Measurements from ENCODE around the gene PNMT. TPM values are rescaled to one million over a fixed set of nuclear protein-coding genes. Genes with fewer than 3 reads are reported as not detected.

PNMT gene
- total and polyA plus RNA-seq, 2 of the 13 experiments (the other 11 are each of a cell fraction or from before 2014, with no cell fraction given) = 0.25 TPM; not detected in 1

DNA sequence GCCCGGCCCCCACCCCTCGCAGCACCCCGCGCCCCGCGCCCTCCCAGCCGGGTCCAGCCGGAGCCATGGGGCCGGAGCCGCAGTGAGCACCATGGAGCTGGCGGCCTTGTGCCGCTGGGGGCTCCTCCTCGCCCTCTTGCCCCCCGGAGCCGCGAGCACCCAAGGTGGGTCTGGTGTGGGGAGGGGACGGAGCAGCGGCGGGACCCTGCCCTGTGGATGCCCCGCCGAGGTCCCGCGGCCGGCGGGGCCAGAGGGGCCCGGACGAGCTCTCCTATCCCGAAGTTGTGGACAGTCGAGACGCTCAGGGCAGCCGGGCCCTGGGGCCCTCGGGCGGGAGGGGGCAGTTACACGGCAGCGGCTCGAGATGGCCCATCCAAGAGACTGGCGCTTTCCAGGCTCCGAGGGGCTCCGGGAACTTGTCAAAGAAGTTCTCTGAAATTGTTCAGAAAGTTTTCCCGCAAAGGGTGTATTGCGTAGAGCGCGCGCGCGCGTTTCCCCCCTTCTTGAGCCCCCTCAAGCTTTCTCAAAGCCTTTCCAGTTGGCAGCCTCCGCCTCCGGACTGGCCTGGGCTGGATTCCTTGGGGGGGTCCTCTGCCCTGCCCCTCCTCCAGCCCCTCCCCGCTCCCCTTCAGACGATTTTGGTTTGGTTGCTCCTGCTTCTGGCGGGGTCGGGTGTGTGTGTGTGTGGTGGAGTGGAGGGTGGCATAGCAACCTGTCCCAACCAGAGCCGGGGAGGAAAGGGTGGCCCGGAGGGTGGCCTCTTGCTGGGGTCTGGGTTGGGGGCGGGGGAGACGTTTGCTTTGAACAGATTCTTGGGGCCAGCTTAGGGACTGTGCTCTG, 32.1 kb downstream of the PNMT start (continued):
- TF ChIP-seq KLF12 (CRISPR knock-in tag; IDR thresholded peaks at IDR 0.05; ENCODE audit: borderline replicate concordance) = 0 out of 2 replicates have a peak, but pooled peaks have one; percentile 45
- no peak for TF ChIP-seq DMAP1 (CRISPR knock-in tag; IDR thresholded peaks at IDR 0.05)
- TF ChIP-seq, protein P1, sequence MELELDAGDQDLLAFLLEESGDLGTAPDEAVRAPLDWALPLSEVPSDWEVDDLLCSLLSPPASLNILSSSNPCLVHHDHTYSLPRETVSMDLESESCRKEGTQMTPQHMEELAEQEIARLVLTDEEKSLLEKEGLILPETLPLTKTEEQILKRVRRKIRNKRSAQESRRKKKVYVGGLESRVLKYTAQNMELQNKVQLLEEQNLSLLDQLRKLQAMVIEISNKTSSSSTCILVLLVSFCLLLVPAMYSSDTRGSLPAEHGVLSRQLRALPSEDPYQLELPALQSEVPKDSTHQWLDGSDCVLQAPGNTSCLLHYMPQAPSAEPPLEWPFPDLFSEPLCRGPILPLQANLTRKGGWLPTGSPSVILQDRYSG (CRISPR knock-in tag; IDR thresholded peaks at IDR 0.05) = peak; percentile 55; the same call in 1 of the 2 replicates
- no peak for TF ChIP-seq ZNF383 (CRISPR knock-in tag; IDR thresholded peaks at IDR 0.05; ENCODE audit: borderline replicate concordance)
- no peak for TF ChIP-seq CREB1 (IDR thresholded peaks at IDR 0.05)
- TF ChIP-seq CREB1 (CRISPR knock-in tag; IDR thresholded peaks at IDR 0.05) = no peak
- TF ChIP-seq GTF2F1 (IDR thresholded peaks at IDR 0.05; ENCODE audit: low read length) = no peak
- peak; percentile 76 for TF ChIP-seq PHF8 (CRISPR knock-in tag; IDR thresholded peaks at IDR 0.05)
- peak; percentile 33 for TF ChIP-seq MED1 (CRISPR knock-in tag; IDR thresholded peaks at IDR 0.05)
- TF ChIP-seq POLR2G (IDR thresholded peaks at IDR 0.05; ENCODE audit: low read depth, low read length) = 0 out of 2 replicates have a peak, but pooled peaks have one; percentile 6
- TF ChIP-seq SAP130 (CRISPR knock-in tag; IDR thresholded peaks at IDR 0.05; ENCODE audit: low read depth) = peak; percentile 2
- TF ChIP-seq MEIS2 (CRISPR knock-in tag; IDR thresholded peaks at IDR 0.05) = peak; percentile 72; the same call in 1 of the 2 replicates
- TF ChIP-seq, protein P2, sequence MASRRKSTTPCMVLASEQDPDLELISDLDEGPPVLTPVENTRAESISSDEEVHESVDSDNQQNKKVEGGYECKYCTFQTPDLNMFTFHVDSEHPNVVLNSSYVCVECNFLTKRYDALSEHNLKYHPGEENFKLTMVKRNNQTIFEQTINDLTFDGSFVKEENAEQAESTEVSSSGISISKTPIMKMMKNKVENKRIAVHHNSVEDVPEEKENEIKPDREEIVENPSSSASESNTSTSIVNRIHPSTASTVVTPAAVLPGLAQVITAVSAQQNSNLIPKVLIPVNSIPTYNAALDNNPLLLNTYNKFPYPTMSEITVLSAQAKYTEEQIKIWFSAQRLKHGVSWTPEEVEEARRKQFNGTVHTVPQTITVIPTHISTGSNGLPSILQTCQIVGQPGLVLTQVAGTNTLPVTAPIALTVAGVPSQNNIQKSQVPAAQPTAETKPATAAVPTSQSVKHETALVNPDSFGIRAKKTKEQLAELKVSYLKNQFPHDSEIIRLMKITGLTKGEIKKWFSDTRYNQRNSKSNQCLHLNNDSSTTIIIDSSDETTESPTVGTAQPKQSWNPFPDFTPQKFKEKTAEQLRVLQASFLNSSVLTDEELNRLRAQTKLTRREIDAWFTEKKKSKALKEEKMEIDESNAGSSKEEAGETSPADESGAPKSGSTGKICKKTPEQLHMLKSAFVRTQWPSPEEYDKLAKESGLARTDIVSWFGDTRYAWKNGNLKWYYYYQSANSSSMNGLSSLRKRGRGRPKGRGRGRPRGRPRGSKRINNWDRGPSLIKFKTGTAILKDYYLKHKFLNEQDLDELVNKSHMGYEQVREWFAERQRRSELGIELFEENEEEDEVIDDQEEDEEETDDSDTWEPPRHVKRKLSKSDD (CRISPR knock-in tag; IDR thresholded peaks at IDR 0.05; ENCODE audit: low read depth) = no peak
- peak; percentile 95 for TF ChIP-seq KAT7 (CRISPR knock-in tag; IDR thresholded peaks at IDR 0.05; ENCODE audit: borderline replicate concordance)
- no peak for TF ChIP-seq ZNF607 (CRISPR knock-in tag; IDR thresholded peaks at IDR 0.05; ENCODE audit: borderline replicate concordance)
- no peak for TF ChIP-seq ZNF615 (CRISPR knock-in tag; IDR thresholded peaks at IDR 0.05; ENCODE audit: borderline replicate concordance)
- TF ChIP-seq, protein P3, sequence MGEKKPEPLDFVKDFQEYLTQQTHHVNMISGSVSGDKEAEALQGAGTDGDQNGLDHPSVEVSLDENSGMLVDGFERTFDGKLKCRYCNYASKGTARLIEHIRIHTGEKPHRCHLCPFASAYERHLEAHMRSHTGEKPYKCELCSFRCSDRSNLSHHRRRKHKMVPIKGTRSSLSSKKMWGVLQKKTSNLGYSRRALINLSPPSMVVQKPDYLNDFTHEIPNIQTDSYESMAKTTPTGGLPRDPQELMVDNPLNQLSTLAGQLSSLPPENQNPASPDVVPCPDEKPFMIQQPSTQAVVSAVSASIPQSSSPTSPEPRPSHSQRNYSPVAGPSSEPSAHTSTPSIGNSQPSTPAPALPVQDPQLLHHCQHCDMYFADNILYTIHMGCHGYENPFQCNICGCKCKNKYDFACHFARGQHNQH (CRISPR knock-in tag; IDR thresholded peaks at IDR 0.05) = 0 out of 2 replicates have a peak, but pooled peaks have one; percentile 50
- no peak for TF ChIP-seq ZKSCAN8 (CRISPR knock-in tag; IDR thresholded peaks at IDR 0.05; ENCODE audit: borderline replicate concordance)
- TF ChIP-seq, protein P4, sequence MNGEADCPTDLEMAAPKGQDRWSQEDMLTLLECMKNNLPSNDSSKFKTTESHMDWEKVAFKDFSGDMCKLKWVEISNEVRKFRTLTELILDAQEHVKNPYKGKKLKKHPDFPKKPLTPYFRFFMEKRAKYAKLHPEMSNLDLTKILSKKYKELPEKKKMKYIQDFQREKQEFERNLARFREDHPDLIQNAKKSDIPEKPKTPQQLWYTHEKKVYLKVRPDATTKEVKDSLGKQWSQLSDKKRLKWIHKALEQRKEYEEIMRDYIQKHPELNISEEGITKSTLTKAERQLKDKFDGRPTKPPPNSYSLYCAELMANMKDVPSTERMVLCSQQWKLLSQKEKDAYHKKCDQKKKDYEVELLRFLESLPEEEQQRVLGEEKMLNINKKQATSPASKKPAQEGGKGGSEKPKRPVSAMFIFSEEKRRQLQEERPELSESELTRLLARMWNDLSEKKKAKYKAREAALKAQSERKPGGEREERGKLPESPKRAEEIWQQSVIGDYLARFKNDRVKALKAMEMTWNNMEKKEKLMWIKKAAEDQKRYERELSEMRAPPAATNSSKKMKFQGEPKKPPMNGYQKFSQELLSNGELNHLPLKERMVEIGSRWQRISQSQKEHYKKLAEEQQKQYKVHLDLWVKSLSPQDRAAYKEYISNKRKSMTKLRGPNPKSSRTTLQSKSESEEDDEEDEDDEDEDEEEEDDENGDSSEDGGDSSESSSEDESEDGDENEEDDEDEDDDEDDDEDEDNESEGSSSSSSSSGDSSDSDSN (CRISPR knock-in tag; IDR thresholded peaks at IDR 0.05) = peak; percentile 74; the same call in 1 of the 2 replicates
- peak; percentile 2; the same call in 1 of the 2 replicates for TF ChIP-seq ZNF430 (CRISPR knock-in tag; IDR thresholded peaks at IDR 0.05)
- TF ChIP-seq, protein P5, sequence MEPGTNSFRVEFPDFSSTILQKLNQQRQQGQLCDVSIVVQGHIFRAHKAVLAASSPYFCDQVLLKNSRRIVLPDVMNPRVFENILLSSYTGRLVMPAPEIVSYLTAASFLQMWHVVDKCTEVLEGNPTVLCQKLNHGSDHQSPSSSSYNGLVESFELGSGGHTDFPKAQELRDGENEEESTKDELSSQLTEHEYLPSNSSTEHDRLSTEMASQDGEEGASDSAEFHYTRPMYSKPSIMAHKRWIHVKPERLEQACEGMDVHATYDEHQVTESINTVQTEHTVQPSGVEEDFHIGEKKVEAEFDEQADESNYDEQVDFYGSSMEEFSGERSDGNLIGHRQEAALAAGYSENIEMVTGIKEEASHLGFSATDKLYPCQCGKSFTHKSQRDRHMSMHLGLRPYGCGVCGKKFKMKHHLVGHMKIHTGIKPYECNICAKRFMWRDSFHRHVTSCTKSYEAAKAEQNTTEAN (CRISPR knock-in tag; conservative IDR thresholded peaks at IDR 0.05) = peak; percentile 54; the same call in 1 of the 2 replicates
